IMR-90 (cell line): ENCODE measurements around the gene AP1S2.

Experiments
- CEBPB ChIP-seq: IDR thresholded peaks from 2 replicates; pipeline ENCODE4 v1.6.1; 2012; ENCODE audit warnings: low read depth, low read length, improper control_type of control experiment
- CTCF ChIP-seq: conservative IDR thresholded peaks from 2 replicates; pipeline ENCODE4 v1.5.1; 2012; ENCODE audit warnings: mild to moderate bottlenecking, low read depth, low read length, improper control_type of control experiment
- MAZ ChIP-seq: IDR thresholded peaks from 2 replicates; pipeline ENCODE4 v1.6.1; 2012; ENCODE audit warnings: low read depth, mild to moderate bottlenecking, low read length, improper control_type of control experiment, moderate library complexity, borderline replicate concordance
- NFE2L2 ChIP-seq: fragments of 150-350 bp; IDR thresholded peaks from 2 replicates; pipeline ENCODE4 v1.6.1; 2016; ENCODE audit warnings: low read depth, mild to moderate bottlenecking, low read length
- POLR2A ChIP-seq: IDR thresholded peaks from 2 replicates; pipeline ENCODE4 v1.6.1; 2012; ENCODE audit warnings: mild to moderate bottlenecking, low read depth, low read length
- RCOR1 ChIP-seq: IDR thresholded peaks from 2 replicates; pipeline ENCODE4 v1.6.1; 2012; ENCODE audit warnings: mild to moderate bottlenecking, low read length, improper control_type of control experiment; ENCODE audit not compliant: insufficient replicate concordance

GRCh38 chrX:15888062-15888461 is 33.4 kb upstream of the AP1S2 start:
- TF ChIP-seq POLR2A (no peak), CTCF (no peak), CEBPB (no peak), RCOR1 (no peak), NFE2L2 (no peak), MAZ (no peak)
